GM18951 (cell line): ENCODE results near the gene NCDN.
"Not testable (repeated sequence)": the region's sequence is repeated elsewhere in the genome, so short reads cannot be mapped to it uniquely, and the experiment has no call there.

Experiments
- POLR2A ChIP-seq: IDR thresholded peaks from 4 replicates; pipeline ENCODE4 v1.6.1; 2011; ENCODE audit warnings: mild to moderate bottlenecking; ENCODE audit not compliant: insufficient read length, insufficient read depth; ENCODE audit errors: extremely low read depth
- in situ Hi-C: fragments of 300-500 bp; cut with MboI; formaldehyde crosslinking; loops from one replicate; pipeline ENCODE4 v1.12.0; 2022; ENCODE audit warnings: low sequenced_read_pairs, mixed read lengths, inconsistent platforms; ENCODE audit not compliant: unreplicated experiment

The NCDN gene

GRCh38 chr1:35570589-35571137 lies 13.1 kb downstream of the NCDN start:
- no peak for TF ChIP-seq POLR2A
- in situ Hi-C loops = loop anchor here (5.0 kb wide), 1 partner anchor 207 kb away; no protein-coding TSS in a partner anchor

GRCh38 chr1:35571263-35571662 lies 13.7 kb downstream of the NCDN start:
- in situ Hi-C loops = loop anchor here (5.0 kb wide), 1 partner anchor 206 kb away; no protein-coding TSS in a partner anchor
- no peak for TF ChIP-seq POLR2A

DNA sequence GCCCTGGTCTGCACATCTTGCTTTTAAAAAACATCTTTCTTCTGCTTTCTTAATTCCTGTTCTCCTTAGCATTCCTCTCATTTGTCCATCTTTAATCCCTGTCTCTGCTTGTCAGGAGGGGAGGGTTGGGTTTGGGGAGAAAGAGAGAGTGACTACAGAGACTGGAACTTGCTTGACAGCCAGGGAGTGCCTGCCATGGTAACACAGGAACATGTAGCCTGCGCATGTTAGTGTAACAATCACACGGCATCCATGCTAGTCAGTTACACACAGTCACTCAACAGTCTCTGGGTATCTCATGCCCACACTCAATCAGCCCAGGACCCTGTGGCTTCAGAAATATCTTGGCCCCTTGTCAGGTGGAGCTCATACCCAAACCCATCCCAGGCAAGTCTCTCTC lies 14.7 kb downstream of the NCDN start:
- TF ChIP-seq POLR2A = no peak
- in situ Hi-C loops = loop anchor here (5.0 kb wide), 1 partner anchor 205 kb away; no protein-coding TSS in a partner anchor

DNA sequence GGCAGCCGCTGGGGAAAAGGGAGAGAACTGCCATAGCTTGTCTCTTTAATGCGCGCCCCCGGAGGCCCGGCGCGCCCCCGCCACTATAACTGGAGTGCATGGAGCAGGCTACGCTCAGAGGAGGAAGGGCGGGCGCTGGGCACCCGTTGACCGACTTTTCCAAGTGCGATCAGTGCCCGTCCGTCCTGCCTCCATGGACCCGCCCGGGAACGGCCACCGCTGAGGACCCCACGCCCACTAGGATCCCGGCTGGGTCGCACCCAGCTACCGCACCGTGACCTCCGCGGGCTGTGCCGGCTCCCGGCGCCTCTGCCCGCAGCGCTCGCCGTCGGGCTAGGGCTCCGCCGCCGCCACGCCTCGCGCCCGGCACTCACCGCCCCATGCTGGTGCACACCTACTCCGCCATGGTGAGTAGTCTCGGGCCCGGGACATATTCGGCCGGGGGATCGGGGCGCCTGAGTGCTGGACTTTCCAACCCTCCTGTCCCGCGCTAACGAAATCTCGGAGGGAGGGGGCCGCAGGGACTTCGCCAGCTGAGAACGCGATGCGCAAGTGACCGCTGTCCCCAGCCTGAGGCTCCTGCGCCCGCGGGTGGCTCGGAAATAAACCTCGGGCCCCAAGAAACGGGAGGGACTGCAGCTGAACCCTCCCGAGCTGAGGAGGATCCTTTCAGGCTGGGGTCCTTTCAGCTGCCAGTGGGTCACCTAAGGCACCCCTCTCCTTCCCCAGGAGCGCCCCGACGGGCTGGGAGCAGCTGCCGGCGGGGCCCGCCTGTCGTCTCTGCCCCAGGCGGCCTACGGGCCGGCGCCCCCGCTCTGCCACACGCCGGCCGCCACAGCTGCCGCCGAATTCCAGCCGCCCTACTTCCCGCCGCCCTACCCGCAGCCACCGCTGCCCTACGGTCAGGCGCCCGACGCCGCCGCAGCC lies 15.9 kb downstream of the NCDN start, which contains the start of gene TFAP2E:
TSS of gene TFAP2E (plus strand) at position 117 of the 927 bp plus-strand sequence. CDS start at position 381, 264 bp downstream.
- in situ Hi-C loops = loop anchor here (5.0 kb wide), 1 partner anchor 204 kb away; no protein-coding TSS in a partner anchor
- no peak for TF ChIP-seq POLR2A

- no peak for TF ChIP-seq POLR2A
- in situ Hi-C loops = loop anchor here (5.0 kb wide), 1 partner anchor 203 kb away; no protein-coding TSS in a partner anchor
These were observed 16.6 kb downstream of the NCDN start for GRCh38 chr1:35574125-35574654.

GRCh38 chr1:35574655-35575415 lies 17.2 kb downstream of the NCDN start:
- no peak for TF ChIP-seq POLR2A
- in situ Hi-C loops = loop anchor here (5.0 kb wide), 1 partner anchor 202 kb away; no protein-coding TSS in a partner anchor

- no peak for TF ChIP-seq POLR2A
- in situ Hi-C loops = no loop called here
These were observed 17.9 kb downstream of the NCDN start for GRCh38 chr1:35575416-35575958.

GRCh38 chr1:35576061-35576765 lies 18.6 kb downstream of the NCDN start:
- in situ Hi-C loops = no loop called here
- TF ChIP-seq POLR2A = no peak

DNA sequence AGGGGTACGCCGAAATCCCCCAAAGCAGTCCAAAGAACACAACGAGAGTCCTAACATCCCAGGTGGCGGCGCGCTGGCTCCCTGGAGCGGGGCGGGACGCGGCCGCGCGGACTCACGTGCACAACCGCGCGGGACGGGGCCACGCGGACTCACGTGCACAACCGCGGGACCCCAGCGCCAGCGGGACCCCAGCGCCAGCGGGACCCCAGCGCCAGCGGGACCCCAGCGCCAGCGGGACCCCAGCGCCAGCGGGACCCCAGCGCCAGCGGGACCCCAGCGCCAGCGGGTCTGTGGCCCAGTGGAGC lies 19.1 kb downstream of the NCDN start:
- in situ Hi-C loops = not testable (repeated sequence)

- in situ Hi-C loops = no loop called here
- peak; percentile 59 for TF ChIP-seq POLR2A
These were observed 19.7 kb downstream of the NCDN start for GRCh38 chr1:35577071-35577998.

GRCh38 chr1:35580949-35581388 lies 23.4 kb downstream of the NCDN start:
- TF ChIP-seq POLR2A = no peak
- in situ Hi-C loops = no loop called here

GRCh38 chr1:35581621-35582020 lies 24.0 kb downstream of the NCDN start:
- in situ Hi-C loops = not testable (repeated sequence)
